CD4-positive, alpha-beta T cell treated with Interleukin-21 for 1 hour (primary cell): ENCODE measurements around the gene METTL21C.

Source experiments
- DNase-seq: peaks from one replicate; pipeline ENCODE4 v3.0.0-alpha.2; 2020

METTL21C gene

GRCh38 chr13:102697264-102697663 lies 2.4 kb upstream of the METTL21C start:
- no peak for DNase-seq

- DNase-seq = no peak
Observed at GRCh38 chr13:102696465-102696864, 1.6 kb upstream of the METTL21C start.

GRCh38 chr13:102693776-102694175 lies 1.1 kb downstream of the METTL21C start:
- DNase-seq = no peak

- no peak for DNase-seq
Observed at GRCh38 chr13:102693250-102693649, 1.6 kb downstream of the METTL21C start.

GRCh38 chr13:102692491-102692826 lies 2.4 kb downstream of the METTL21C start:
- DNase-seq = no peak

- DNase-seq = no peak
Observed at GRCh38 chr13:102690883-102691282, 4.0 kb downstream of the METTL21C start.

GRCh38 chr13:102688306-102688973 lies 6.4 kb downstream of the METTL21C start:
- no peak for DNase-seq

GRCh38 chr13:102687520-102687919 lies 7.3 kb downstream of the METTL21C start:
- DNase-seq = no peak

GRCh38 chr13:102686024-102686423 lies 8.8 kb downstream of the METTL21C start:
- peak; percentile 5 for DNase-seq

GRCh38 chr13:102683637-102684036 lies 11.2 kb downstream of the METTL21C start:
- no peak for DNase-seq

GRCh38 chr13:102682727-102683126 lies 12.1 kb downstream of the METTL21C start:
- no peak for DNase-seq

- DNase-seq = no peak
Observed at GRCh38 chr13:102682211-102682610, 12.6 kb downstream of the METTL21C start.

GRCh38 chr13:102680842-102681740 lies 13.8 kb downstream of the METTL21C start:
- DNase-seq = peak; percentile 19

- DNase-seq = no peak
Observed at GRCh38 chr13:102680133-102680717, 14.6 kb downstream of the METTL21C start.

- no peak for DNase-seq
Observed at GRCh38 chr13:102679449-102680132, 15.3 kb downstream of the METTL21C start.

GRCh38 chr13:102678339-102679107 lies 16.3 kb downstream of the METTL21C start:
- no peak for DNase-seq

- DNase-seq = no peak
Observed at GRCh38 chr13:102677122-102677521, 17.7 kb downstream of the METTL21C start.

GRCh38 chr13:102675115-102675514 lies 19.7 kb downstream of the METTL21C start:
- DNase-seq = no peak

GRCh38 chr13:102670130-102670529 lies 24.7 kb downstream of the METTL21C start:
- no peak for DNase-seq

GRCh38 chr13:102667911-102668310 lies 26.9 kb downstream of the METTL21C start:
- DNase-seq = no peak

GRCh38 chr13:102667023-102667422 lies 27.8 kb downstream of the METTL21C start:
- no peak for DNase-seq

GRCh38 chr13:102659168-102659713 lies 35.6 kb downstream of the METTL21C start:
- no peak for DNase-seq
